IMR-90 (cell line): ENCODE data around the gene UROD. TPM values are rescaled to one million over a fixed set of nuclear protein-coding genes. Genes with fewer than 3 reads are reported as not detected.

ENCODE experiments used
- ATAC-seq: fragments of 200-7000 bp; cut with Tn5 transposase; 2 replicates; pipeline ENCODE4 v1.9.1; 2020; ENCODE audit warnings: low read depth, mild to moderate bottlenecking, moderate library complexity
- BruUV-seq: library from RNA; stranded (reverse); fragments of 400-500 nt; replicated peaks from 2 replicates; lab custom pipeline; 2021; lab: Mats Ljungman, UMichigan
- CTCF ChIA-PET: fragments of 300-600 bp; formaldehyde crosslinking; extraction: SDS; loops from one replicate; lab custom pipeline; 2021; ENCODE audit warnings: antibody characterized with exemption; lab: Yijun Ruan, JAX
- POLR2A ChIA-PET: fragments of 300-600 bp; sonication (Branson Sonifier 250); formaldehyde crosslinking; loops from one replicate; lab custom pipeline; 2022; ENCODE audit warnings: antibody characterized with exemption; ENCODE audit not compliant: unreplicated experiment; lab: Charles Lee
- DNase-seq: peaks from one replicate; pipeline ENCODE4 v3.0.0; 2013
- H2AFZ ChIP-seq: replicated peaks from 2 replicates; pipeline ENCODE3; 2013; ENCODE audit warnings: low read length, mild to moderate bottlenecking; ENCODE audit not compliant: poor library complexity
- H2AK5ac ChIP-seq: 2 replicates; pipeline ENCODE4 v1.6.1; 2013; ENCODE audit warnings: low read depth, low read length, inconsistent platforms
- H2AK9ac ChIP-seq: replicated peaks from 2 replicates; pipeline ENCODE3; 2013; ENCODE audit warnings: mild to moderate bottlenecking, low read depth, low read length, moderate library complexity; ENCODE audit not compliant: poor library complexity
- H2BK120ac ChIP-seq: 2 replicates; pipeline ENCODE4 v1.6.1; 2013; ENCODE audit warnings: low read depth, low read length, inconsistent platforms
- H2BK15ac ChIP-seq: 3 replicates; pipeline ENCODE4 v1.6.1; 2013; ENCODE audit warnings: low read depth, low read length, inconsistent platforms
- H2BK20ac ChIP-seq: 2 replicates; pipeline ENCODE4 v1.6.1; 2013; ENCODE audit warnings: low read depth, mild to moderate bottlenecking, inconsistent platforms, low read length, moderate library complexity
- H2BK5ac ChIP-seq: 2 replicates; pipeline ENCODE4 v1.6.1; 2013; ENCODE audit warnings: mild to moderate bottlenecking, low read depth, low read length, inconsistent platforms; ENCODE audit not compliant: poor library complexity, severe bottlenecking
- H3K14ac ChIP-seq: replicated peaks from 2 replicates; pipeline ENCODE4 v1.6.1; 2013; ENCODE audit warnings: low read depth, low read length, inconsistent platforms
- H3K18ac ChIP-seq: 2 replicates; pipeline ENCODE4 v1.6.1; 2013; ENCODE audit warnings: low read depth, low read length, control low read depth
- H3K23ac ChIP-seq: 2 replicates; pipeline ENCODE4 v1.6.1; 2013; ENCODE audit warnings: low read depth, low read length, inconsistent platforms
- H3K27ac ChIP-seq: 2 replicates; pipeline ENCODE4 v1.5.1; 2013; ENCODE audit warnings: mild to moderate bottlenecking, control low read depth, low read length; ENCODE audit not compliant: insufficient read depth
- H3K27me3 ChIP-seq: 2 replicates; pipeline ENCODE4 v1.6.1; 2013; ENCODE audit warnings: low read length; ENCODE audit not compliant: control insufficient read depth, insufficient read depth
- H3K36me3 ChIP-seq: 2 replicates; pipeline ENCODE4 v1.6.1; 2013; ENCODE audit warnings: low read length, mixed read lengths; ENCODE audit not compliant: control insufficient read depth, insufficient read depth
- H3K4ac ChIP-seq: 2 replicates; pipeline ENCODE4 v1.6.1; 2013; ENCODE audit warnings: low read depth, low read length, inconsistent platforms
- H3K4me1 ChIP-seq: 2 replicates; pipeline ENCODE4 v1.6.1; 2013; ENCODE audit warnings: low read length, mixed read lengths; ENCODE audit not compliant: control insufficient read depth, insufficient read depth
- H3K4me2 ChIP-seq: 2 replicates; pipeline ENCODE4 v1.6.1; 2013; ENCODE audit warnings: low read depth, mild to moderate bottlenecking, control low read depth, low read length, moderate library complexity
- H3K4me3 ChIP-seq: 2 replicates; pipeline ENCODE4 v1.5.1; 2013; ENCODE audit warnings: low read depth, mild to moderate bottlenecking, control low read depth, low read length, moderate library complexity; ENCODE audit not compliant: insufficient read depth
- H3K56ac ChIP-seq: 2 replicates; pipeline ENCODE4 v1.6.1; 2013; ENCODE audit warnings: low read length, inconsistent platforms; ENCODE audit not compliant: insufficient read depth; ENCODE audit errors: extremely low read depth
- H3K79me1 ChIP-seq, 2 experiments: 2 replicates each; pipeline ENCODE4 v1.6.1; 2013; ENCODE audit warnings: low read length in 2 of 2, inconsistent platforms in 1 of 2, low read depth in 1 of 2
- H3K9ac ChIP-seq: 2 replicates; pipeline ENCODE4 v1.6.1; 2013; ENCODE audit warnings: low read depth, low read length, control low read depth
- H3K9me1 ChIP-seq: 2 replicates; pipeline ENCODE4 v1.6.1; 2013; ENCODE audit warnings: low read length, inconsistent platforms; ENCODE audit not compliant: insufficient read depth
- H3K9me3 ChIP-seq: 2 replicates; pipeline ENCODE4 v1.6.1; 2013; ENCODE audit warnings: low read length; ENCODE audit not compliant: control insufficient read depth, insufficient read depth
- H4K20me1 ChIP-seq: 2 replicates; pipeline ENCODE4 v1.6.1; 2013; ENCODE audit warnings: low read length, inconsistent platforms; ENCODE audit not compliant: insufficient read depth
- H4K5ac ChIP-seq: 2 replicates; pipeline ENCODE4 v1.6.1; 2013; ENCODE audit warnings: mild to moderate bottlenecking, low read depth, low read length, control low read depth
- H4K8ac ChIP-seq, 2 experiments: 2 replicates each; pipeline ENCODE4 v1.6.1; 2013; ENCODE audit warnings: low read depth in 2 of 2, low read length in 2 of 2, control low read depth in 1 of 2, inconsistent platforms in 1 of 2
- H4K91ac ChIP-seq: 2 replicates; pipeline ENCODE4 v1.6.1; 2013; ENCODE audit warnings: low read depth, low read length, inconsistent platforms; ENCODE audit not compliant: insufficient read depth
- BHLHE40 ChIP-seq: fragments of 150-350 bp; IDR thresholded peaks from 2 replicates; pipeline ENCODE4 v1.6.1; 2016; ENCODE audit warnings: mild to moderate bottlenecking, low read depth, low read length
- CEBPB ChIP-seq: IDR thresholded peaks from 2 replicates; pipeline ENCODE4 v1.6.1; 2012; ENCODE audit warnings: low read depth, low read length, improper control_type of control experiment
- CTCF ChIP-seq: conservative IDR thresholded peaks from 2 replicates; pipeline ENCODE4 v1.5.1; 2012; ENCODE audit warnings: mild to moderate bottlenecking, low read depth, low read length, improper control_type of control experiment
- ELK1 ChIP-seq: fragments of 150-350 bp; IDR thresholded peaks from 2 replicates; pipeline ENCODE4 v1.6.1; 2016; ENCODE audit warnings: low read depth, mild to moderate bottlenecking, low read length, moderate library complexity, borderline replicate concordance
- FOS ChIP-seq: fragments of 150-350 bp; IDR thresholded peaks from 2 replicates; pipeline ENCODE4 v1.6.1; 2016; ENCODE audit warnings: low read depth, low read length
- MAFK ChIP-seq: IDR thresholded peaks from 2 replicates; pipeline ENCODE4 v1.6.1; 2012; ENCODE audit warnings: low read depth, low read length, improper control_type of control experiment
- MAZ ChIP-seq: IDR thresholded peaks from 2 replicates; pipeline ENCODE4 v1.6.1; 2012; ENCODE audit warnings: low read depth, mild to moderate bottlenecking, low read length, improper control_type of control experiment, moderate library complexity, borderline replicate concordance
- MXI1 ChIP-seq: IDR thresholded peaks from 2 replicates; pipeline ENCODE4 v1.6.1; 2012; ENCODE audit warnings: low read depth, mild to moderate bottlenecking, low read length, moderate library complexity, borderline replicate concordance
- NFE2L2 ChIP-seq: fragments of 150-350 bp; IDR thresholded peaks from 2 replicates; pipeline ENCODE4 v1.6.1; 2016; ENCODE audit warnings: low read depth, mild to moderate bottlenecking, low read length
- RCOR1 ChIP-seq: IDR thresholded peaks from 2 replicates; pipeline ENCODE4 v1.6.1; 2012; ENCODE audit warnings: mild to moderate bottlenecking, low read length, improper control_type of control experiment; ENCODE audit not compliant: insufficient replicate concordance
- RFX5 ChIP-seq: IDR thresholded peaks from 2 replicates; pipeline ENCODE4 v1.8.0; 2012; ENCODE audit warnings: low read depth, mild to moderate bottlenecking, low read length, moderate library complexity
- SMC3 ChIP-seq: fragments of 150-350 bp; IDR thresholded peaks from 2 replicates; pipeline ENCODE4 v1.6.1; 2016; ENCODE audit warnings: low read depth, mild to moderate bottlenecking, antibody characterized with exemption, low read length, moderate library complexity
- USF2 ChIP-seq: fragments of 150-350 bp; IDR thresholded peaks from 2 replicates; pipeline ENCODE4 v1.6.1; 2017; ENCODE audit warnings: mild to moderate bottlenecking, antibody characterized with exemption, low read length, low read depth
- WGBS, 2 experiments: methylation state at CpG; one replicate each; pipeline versions ENCODE4 v1.1.5 to v1.1.7; 2013; ENCODE audit warnings: missing lambda C conversion rate in 2 of 2; ENCODE audit not compliant: insufficient read length in 1 of 2; ENCODE audit errors: extremely low coverage in 2 of 2; 5-methylcytosine and 5-hydroxymethylcytosine counted together
- dilution Hi-C: fragments of 300-500 bp; cut with HindIII; formaldehyde crosslinking; loops from one replicate; pipeline ENCODE4 v1.14.3; 2018; ENCODE audit warnings: low sequenced_read_pairs; ENCODE audit not compliant: unreplicated experiment
- in situ Hi-C: fragments of 300-500 bp; cut with MboI; formaldehyde crosslinking; loops from 3 replicates; pipeline ENCODE4 v1.14.3; 2019; ENCODE audit warnings: low sequenced_read_pairs, inconsistent platforms, mixed read lengths
- intact Hi-C: fragments of 100-400 bp; cut with micrococcal nuclease; formaldehyde crosslinking; loops from 2 replicates; pipeline ENCODE4 v1.10.0; 2022
- polyA plus RNA-seq, 3 experiments: library from polyadenylated mRNA; depleted of rRNA; stranded (reverse); fragments of >200 nt; gene quantifications; 2 replicates each; pipeline ENCODE4 v1.2.3, GENCODE V29; 2012; ENCODE audit warnings: low replicate concordance in 1 of 3
- total RNA-seq: library from RNA; depleted of rRNA; stranded (reverse); fragments of >200 nt; gene quantifications from 2 replicates; pipeline ENCODE4 v1.2.3, GENCODE V29; 2012

The UROD gene
- total and polyA plus RNA-seq, 2 of the 4 experiments (the other 2 are of a cell fraction): 220 to 224 TPM

DNA sequence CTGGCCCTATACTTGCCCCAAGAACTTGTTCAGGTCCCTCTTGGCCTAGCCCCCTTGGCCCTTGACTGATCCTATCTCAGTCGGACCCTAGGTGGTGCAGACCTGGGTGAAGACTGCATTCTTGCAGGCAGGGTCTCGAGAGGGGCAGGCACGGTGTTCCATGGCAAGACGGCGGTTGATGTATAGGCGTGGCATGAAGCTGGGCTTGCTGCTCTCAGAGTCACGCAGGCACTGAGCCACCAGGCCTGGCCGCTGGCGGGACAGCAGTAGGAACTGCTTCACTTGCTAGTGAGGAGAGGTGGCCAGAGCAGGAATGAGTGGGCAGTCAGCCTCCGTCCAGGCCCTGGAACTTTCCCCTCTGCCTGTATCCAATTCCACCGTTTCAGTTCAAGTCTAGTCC lies 4.7 kb upstream of the UROD start:
- Histone ChIP-seq H3K79me1 (peaks cover 15 to 34% of the 10 kb centered on the region in 2 experiments), H3K9ac (no peak overlapping the region), H2BK20ac (no peak overlapping the region), H4K91ac (no peak overlapping the region), H3K18ac (no peak overlapping the region), H3K9me1 (peaks cover 16% of the 10 kb centered on the region), H2BK5ac (no peak overlapping the region), H4K8ac (no peak overlapping the region), H2BK15ac (no peak overlapping the region), H3K9me3 (no peaks in the 10 kb centered on the region), H3K23ac (no peak overlapping the region), H2AK9ac (no peak overlapping the region), H3K4ac (no peak overlapping the region), H2AK5ac (no peak overlapping the region), H3K27ac (no peak overlapping the region), H2AFZ (no peak overlapping the region), H2BK120ac (no peak overlapping the region), H3K27me3 (no peaks in the 10 kb centered on the region), H4K5ac (no peak overlapping the region), H3K4me2 (no peak overlapping the region), H3K4me1 (peaks cover 7% of the 10 kb centered on the region), H3K4me3 (no peak overlapping the region), H4K20me1 (peaks cover 6% of the 10 kb centered on the region; the same call in 1 of the 2 replicates), H3K14ac (no peak overlapping the region), H3K36me3 (peaks cover 66% of the 10 kb centered on the region), H3K56ac (no peak overlapping the region)
- 50% methylated on average over 1 of the region's 11 CpGs; no CpG with 5 or more reads in 1 of the 2 experiments for WGBS, 2 experiments
- BruUV-seq: no TSS peak
- ChIA-PET CTCF (no interaction called here), POLR2A (no interaction called here)
- in situ Hi-C loops (no loop called here), dilution Hi-C loops (no loop called here), intact Hi-C loops (no loop called here)
- ATAC-seq (no peak), DNase-seq (no peak)
- TF ChIP-seq RCOR1 (no peak), SMC3 (no peak), USF2 (no peak), BHLHE40 (no peak), FOS (no peak), MAFK (no peak), ELK1 (no peak), RFX5 (no peak), NFE2L2 (no peak), MXI1 (no peak), MAZ (no peak), CEBPB (no peak), CTCF (no peak)
